Activated CD4-positive, CD25-positive, alpha-beta regulatory T cell (primary cell): ENCODE measurements around the gene SEZ6.

Experiments
- DNase-seq, 4 experiments: peaks; one replicate each; lab custom pipeline; 2025; lab: John Stamatoyannopoulos, UW

SEZ6 gene

GRCh38 chr17:28974451-28974850, 31.4 kb downstream of the SEZ6 start:
- no peak for DNase-seq

GRCh38 chr17:28973425-28973824, 32.4 kb downstream of the SEZ6 start:
- DNase-seq = no peak

GRCh38 chr17:28972437-28972836, 33.4 kb downstream of the SEZ6 start:
- DNase-seq = no peak

- DNase-seq = no peak
Observed at GRCh38 chr17:28970879-28971278, 35.0 kb downstream of the SEZ6 start.

- no peak for DNase-seq
Observed at GRCh38 chr17:28969706-28970393, 36.0 kb downstream of the SEZ6 start.

- DNase-seq = no peak
Observed at GRCh38 chr17:28968914-28969295, 36.9 kb downstream of the SEZ6 start.

GRCh38 chr17:28968231-28968913, 37.5 kb downstream of the SEZ6 start:
- no peak for DNase-seq

- DNase-seq = no peak
Observed at GRCh38 chr17:28967221-28968135, 38.4 kb downstream of the SEZ6 start.

GRCh38 chr17:28963841-28964240, 42.0 kb downstream of the SEZ6 start:
- DNase-seq = no peak

- DNase-seq = no peak
Observed at GRCh38 chr17:28963055-28963611, 42.7 kb downstream of the SEZ6 start.

- DNase-seq = no peak
Observed at GRCh38 chr17:28961391-28961790, 44.4 kb downstream of the SEZ6 start.

- DNase-seq = no peak
Observed at GRCh38 chr17:28960256-28961061, 45.4 kb downstream of the SEZ6 start.

- no peak for DNase-seq
Observed at GRCh38 chr17:28959471-28959871, 46.4 kb downstream of the SEZ6 start.

- DNase-seq = no peak
Observed at GRCh38 chr17:28958820-28959455, 46.9 kb downstream of the SEZ6 start.

GRCh38 chr17:28957992-28958355, 47.9 kb downstream of the SEZ6 start:
- no peak for DNase-seq

GRCh38 chr17:28957277-28957991, 48.4 kb downstream of the SEZ6 start:
- DNase-seq = no peak

- DNase-seq = no peak
Observed at GRCh38 chr17:28956861-28957260, 49.0 kb downstream of the SEZ6 start.

GRCh38 chr17:28956112-28956511, 49.7 kb downstream of the SEZ6 start:
- DNase-seq = no peak

GRCh38 chr17:28955408-28955807, 50.4 kb downstream of the SEZ6 start:
- no peak for DNase-seq

- no peak for DNase-seq
Observed at GRCh38 chr17:28954886-28955285, 50.9 kb downstream of the SEZ6 start.
